ENCODE measurements around the gene SLC32A1.

Gene SLC32A1

GRCh38 chr20:38723848-38724625 is at the start of gene SLC32A1:
Gene SLC32A1, plus strand, starts transcription at chr20:38724486. Its CDS starts 239 bp downstream, at chr20:38724725.
- TF ChIP-seq POLR2A (IDR thresholded peaks at IDR 0.05; ENCODE audit: low read length) (no peak), GATA1 (IDR thresholded peaks at IDR 0.05; ENCODE audit: low read depth, low read length) (no peak)
- DNase-seq, result no peak

- no peak for DNase-seq
- TF ChIP-seq POLR2A (IDR thresholded peaks at IDR 0.05; ENCODE audit: low read length), result no peak
- TF ChIP-seq GATA1 (IDR thresholded peaks at IDR 0.05; ENCODE audit: low read depth, low read length), result no peak
Observed at GRCh38 chr20:38674765-38675133, 49.5 kb upstream of the SLC32A1 start.

DNA sequence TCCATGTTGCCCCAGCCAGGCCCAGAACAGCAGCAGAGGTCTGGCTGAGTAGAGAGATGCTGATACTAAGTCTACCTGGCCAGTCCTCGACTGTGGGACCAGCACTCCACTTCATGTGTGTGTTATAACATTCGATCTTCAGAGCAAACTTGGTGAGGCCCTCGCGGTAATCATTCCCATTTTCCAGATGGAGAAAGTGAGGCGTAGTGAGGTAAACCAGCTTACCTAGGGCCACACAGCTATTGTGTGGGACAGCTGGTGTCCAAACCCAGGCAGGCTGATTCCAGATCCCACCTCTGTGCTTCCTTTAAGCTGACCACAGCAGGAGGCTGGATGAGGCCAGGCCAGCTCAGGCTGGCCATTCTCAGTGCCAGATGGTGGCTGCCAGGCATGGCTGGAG is 47.7 kb upstream of the SLC32A1 start:
- no peak for TF ChIP-seq POLR2A (IDR thresholded peaks at IDR 0.05; ENCODE audit: low read length)
- no peak for TF ChIP-seq GATA1 (IDR thresholded peaks at IDR 0.05; ENCODE audit: low read depth, low read length)
- no peak for DNase-seq

- peak; percentile 29 to 48 for DNase-seq
- TF ChIP-seq GATA1 (IDR thresholded peaks at IDR 0.05; ENCODE audit: low read depth, low read length) (no peak), POLR2A (IDR thresholded peaks at IDR 0.05; ENCODE audit: low read length) (no peak)
Observed at GRCh38 chr20:38680500-38681306, 43.6 kb upstream of the SLC32A1 start.

DNA sequence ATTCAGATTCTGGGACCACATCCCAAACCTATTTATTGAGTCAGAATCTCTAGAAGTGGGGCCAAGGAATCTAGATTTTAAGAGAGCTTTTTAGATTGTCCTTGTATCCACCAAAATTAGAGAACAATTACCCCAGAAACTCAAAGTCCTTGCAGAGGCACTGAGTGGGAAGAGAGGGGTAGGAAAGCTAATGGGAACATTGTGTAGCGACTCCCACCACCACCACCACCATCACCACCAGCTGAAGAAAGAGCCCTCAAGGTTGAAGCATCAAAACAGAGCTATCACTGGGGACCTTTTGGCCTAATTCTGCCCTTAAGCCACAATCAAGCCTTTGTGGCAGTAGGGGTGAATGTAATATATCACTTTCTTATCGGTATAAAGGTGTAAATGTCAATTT is 39.0 kb upstream of the SLC32A1 start:
- no peak for TF ChIP-seq POLR2A (IDR thresholded peaks at IDR 0.05; ENCODE audit: low read length)
- TF ChIP-seq GATA1 (IDR thresholded peaks at IDR 0.05; ENCODE audit: low read depth, low read length), result no peak
- no peak for DNase-seq

DNA sequence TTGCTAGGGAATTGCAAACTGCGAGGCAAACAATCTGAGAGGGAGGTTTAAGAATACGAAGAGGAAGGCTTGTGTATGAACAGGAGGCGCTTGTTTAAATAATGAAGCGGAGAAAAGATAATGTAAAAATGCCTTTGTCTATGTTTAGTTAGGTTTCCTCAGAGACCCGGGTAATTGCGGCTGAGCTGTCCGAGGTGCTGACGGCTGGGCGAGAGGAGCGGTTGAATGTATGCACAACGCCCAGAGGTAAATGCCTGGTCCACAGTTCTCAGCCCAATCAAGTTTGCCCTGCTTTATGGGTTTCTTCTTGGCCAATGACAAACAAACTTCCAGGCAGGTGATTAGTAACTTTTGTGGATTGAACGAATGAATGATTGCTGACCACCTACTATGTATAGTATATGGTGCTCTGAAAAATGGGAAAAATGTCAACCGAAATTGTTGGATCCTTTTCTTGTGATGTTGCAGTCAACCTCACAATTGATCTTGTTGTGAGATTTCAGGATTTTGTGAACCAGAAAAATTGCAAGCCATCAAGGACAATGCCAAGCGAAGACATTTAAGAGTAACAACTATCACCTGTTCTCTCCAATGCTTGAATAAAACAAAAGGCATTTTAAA is 38.3 kb upstream of the SLC32A1 start:
- no peak for TF ChIP-seq GATA1 (IDR thresholded peaks at IDR 0.05; ENCODE audit: low read depth, low read length)
- no peak for TF ChIP-seq POLR2A (IDR thresholded peaks at IDR 0.05; ENCODE audit: low read length)
- peak; percentile 49 to 57 for DNase-seq

GRCh38 chr20:38692436-38693411 is 31.6 kb upstream of the SLC32A1 start:
- TF ChIP-seq GATA1 (IDR thresholded peaks at IDR 0.05; ENCODE audit: low read depth, low read length) (no peak), POLR2A (IDR thresholded peaks at IDR 0.05; ENCODE audit: low read length) (no peak)
- DNase-seq, result peak; percentile 81 to 86

DNA sequence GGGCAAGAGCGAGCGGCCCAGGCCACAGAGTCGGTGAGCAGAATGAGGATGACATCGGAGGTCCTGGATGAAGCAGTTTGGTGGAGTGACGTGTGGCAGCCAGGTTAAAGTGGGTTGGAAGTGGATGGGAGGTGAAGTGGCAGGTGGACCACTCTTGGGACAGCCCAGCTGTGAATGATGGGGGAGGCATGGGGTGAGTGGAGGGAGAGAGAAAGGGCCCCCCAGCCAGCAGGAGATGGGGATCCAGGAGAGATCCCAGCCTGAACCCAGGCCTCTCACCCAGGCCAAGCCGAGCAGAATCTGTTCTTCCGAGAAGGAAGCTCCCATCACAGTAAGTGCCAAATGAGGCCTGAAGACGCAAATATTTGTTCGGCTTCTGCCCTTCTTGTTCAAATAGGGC is 27.0 kb upstream of the SLC32A1 start:
- DNase-seq, result no peak
- no peak for TF ChIP-seq GATA1 (IDR thresholded peaks at IDR 0.05; ENCODE audit: low read depth, low read length)
- no peak for TF ChIP-seq POLR2A (IDR thresholded peaks at IDR 0.05; ENCODE audit: low read length)

- DNase-seq, result no peak
- no peak for TF ChIP-seq POLR2A (IDR thresholded peaks at IDR 0.05; ENCODE audit: low read length)
- TF ChIP-seq GATA1 (IDR thresholded peaks at IDR 0.05; ENCODE audit: low read depth, low read length), result no peak
Observed at GRCh38 chr20:38698541-38698940, 25.7 kb upstream of the SLC32A1 start.

GRCh38 chr20:38700141-38700540 is 24.1 kb upstream of the SLC32A1 start:
- no peak for DNase-seq
- TF ChIP-seq GATA1 (IDR thresholded peaks at IDR 0.05; ENCODE audit: low read depth, low read length) (no peak), POLR2A (IDR thresholded peaks at IDR 0.05; ENCODE audit: low read length) (no peak)

DNA sequence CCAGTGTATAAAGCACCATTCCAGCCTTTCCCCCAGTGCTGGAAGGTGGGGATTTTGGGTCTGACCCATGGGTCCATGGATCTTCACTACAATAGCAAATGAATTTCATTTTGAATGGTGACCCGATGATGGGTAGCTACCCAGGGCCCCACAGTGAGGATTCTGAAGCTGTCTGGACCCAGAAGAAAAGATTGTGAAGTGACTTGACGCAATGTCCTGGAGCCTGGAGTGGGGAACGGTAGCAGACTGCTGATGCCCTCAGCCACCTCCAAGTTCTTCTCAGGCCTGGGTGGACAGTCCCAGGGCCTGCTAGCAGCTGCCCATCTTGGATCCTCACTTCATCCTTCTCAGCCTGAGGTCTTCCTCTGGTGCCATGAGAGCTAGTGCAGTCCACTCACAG is 23.4 kb upstream of the SLC32A1 start:
- no peak for TF ChIP-seq POLR2A (IDR thresholded peaks at IDR 0.05; ENCODE audit: low read length)
- TF ChIP-seq GATA1 (IDR thresholded peaks at IDR 0.05; ENCODE audit: low read depth, low read length), result no peak
- no peak for DNase-seq

- no peak for TF ChIP-seq GATA1 (IDR thresholded peaks at IDR 0.05; ENCODE audit: low read depth, low read length)
- DNase-seq, result no peak
Observed at GRCh38 chr20:38703526-38703925, 20.8 kb upstream of the SLC32A1 start.

- TF ChIP-seq GATA1 (IDR thresholded peaks at IDR 0.05; ENCODE audit: low read depth, low read length) (no peak), POLR2A (IDR thresholded peaks at IDR 0.05; ENCODE audit: low read length) (no peak)
- DNase-seq, result no peak
Observed at GRCh38 chr20:38704136-38704535, 20.1 kb upstream of the SLC32A1 start.
